K562 (cell line): ENCODE data around the gene TMEM127. TPM values are rescaled to one million over a fixed set of nuclear protein-coding genes. Genes with fewer than 3 reads are reported as not detected.
A peak's percentile ranks its signal among the peaks of the same experiment; 100 is the strongest.

Experiments used
- ARID1B ChIP-seq: fragments of 450-650 bp; IDR thresholded peaks from 2 replicates; pipeline ENCODE4 v1.6.1; 2016; ENCODE audit warnings: antibody characterized with exemption, mild to moderate bottlenecking, inconsistent platforms
- ETV5 ChIP-seq: sonication (generic); formaldehyde crosslinking; IDR thresholded peaks from 2 replicates; pipeline ENCODE4 v1.4.0; 2020; ENCODE audit warnings: low read depth, mild to moderate bottlenecking, missing genetic modification reagents
- GTF2F1 ChIP-seq: IDR thresholded peaks from 2 replicates; pipeline ENCODE4 v1.6.1; 2011; ENCODE audit warnings: low read depth, low read length, improper control_type of control experiment
- KHSRP ChIP-seq: fragments of 450-650 bp; IDR thresholded peaks from 2 replicates; pipeline ENCODE4 v1.6.1; 2017
- KLF6 ChIP-seq: fragments of 250-450 bp; sonication (Bioruptor Pico); IDR thresholded peaks from 2 replicates; pipeline ENCODE4 v1.4.0; 2020; ENCODE audit warnings: mild to moderate bottlenecking, moderate library complexity, borderline replicate concordance
- MTF1 ChIP-seq: fragments of 250-450 bp; sonication (Bioruptor Pico); IDR thresholded peaks from 2 replicates; pipeline ENCODE4 v1.9.0; 2021; ENCODE audit warnings: moderate library complexity, mild to moderate bottlenecking, inconsistent platforms, borderline replicate concordance
- NEUROD1 ChIP-seq: fragments of 150-350 bp; IDR thresholded peaks from 2 replicates; pipeline ENCODE4 v1.6.1; 2014; ENCODE audit warnings: borderline replicate concordance, low read length, low read depth; ENCODE audit not compliant: partially characterized antibody
- NFATC3 ChIP-seq: fragments of 450-650 bp; IDR thresholded peaks from 2 replicates; pipeline ENCODE4 v1.6.1; 2017; ENCODE audit warnings: mild to moderate bottlenecking
- NFIX ChIP-seq: fragments of 250-450 bp; sonication (Bioruptor Pico); IDR thresholded peaks from 2 replicates; pipeline ENCODE4 v1.4.0; 2020; ENCODE audit warnings: low read depth, mild to moderate bottlenecking, moderate library complexity
- NR2C1 ChIP-seq, 2 experiments: fragments of 450-650 bp; IDR thresholded peaks; 2 replicates each; pipeline ENCODE4 v1.6.1; 2017; ENCODE audit warnings: mild to moderate bottlenecking in 2 of 2, antibody characterized with exemption in 1 of 2, inconsistent platforms in 1 of 2, missing compliant biosample characterization in 1 of 2, missing genetic modification characterization in 1 of 2
- PHF20 ChIP-seq: fragments of 450-650 bp; IDR thresholded peaks from 2 replicates; pipeline ENCODE4 v1.6.1; 2018; ENCODE audit not compliant: partially characterized antibody
- PTTG1 ChIP-seq: fragments of 450-650 bp; IDR thresholded peaks from 2 replicates; pipeline ENCODE4 v1.6.1; 2016; ENCODE audit warnings: low read depth, mild to moderate bottlenecking, missing genetic modification characterization, missing compliant biosample characterization
- RFX1 ChIP-seq: fragments of 450-650 bp; IDR thresholded peaks from 2 replicates; pipeline ENCODE4 v1.6.1; 2016; ENCODE audit warnings: mild to moderate bottlenecking, moderate library complexity
- RFX7 ChIP-seq: fragments of 250-450 bp; sonication (Bioruptor Pico); IDR thresholded peaks from 2 replicates; pipeline ENCODE4 v1.5.1; 2021; ENCODE audit warnings: mild to moderate bottlenecking
- SRSF9 ChIP-seq: fragments of 200-400 bp; formaldehyde crosslinking; IDR thresholded peaks from 2 replicates; pipeline ENCODE4 v1.6.1; 2017; ENCODE audit warnings: low read depth, low read length, borderline replicate concordance
- SUPT5H ChIP-seq: fragments of 450-650 bp; IDR thresholded peaks from 2 replicates; pipeline ENCODE4 v1.6.1; 2016
- TAF1 ChIP-seq: IDR thresholded peaks from 2 replicates; pipeline ENCODE4 v1.6.1; 2011; ENCODE audit warnings: mild to moderate bottlenecking, low read length, moderate library complexity; ENCODE audit not compliant: insufficient read depth, control insufficient read depth, severe bottlenecking; ENCODE audit errors: extremely low read depth
- TRIM28 ChIP-seq: fragments of 450-650 bp; IDR thresholded peaks from 2 replicates; pipeline ENCODE4 v1.6.1; 2017
- TSC22D4 ChIP-seq: fragments of 450-650 bp; IDR thresholded peaks from 2 replicates; pipeline ENCODE4 v1.6.1; 2016; ENCODE audit warnings: missing genetic modification characterization, missing biosample characterization, control low read depth
- ZNF75A ChIP-seq: fragments of 450-650 bp; formaldehyde crosslinking; IDR thresholded peaks from 2 replicates; pipeline ENCODE4 v1.4.0; 2020; ENCODE audit warnings: mild to moderate bottlenecking
- polyA plus RNA-seq, 8 experiments: library from polyadenylated mRNA; depleted of rRNA in 4 of 8; stranded (reverse) in 5 of 8; unstranded in 3 of 8; fragments of >200 nt; fragmentation: Nextera tagmentation in 2 of 8; fragmentation: Illumina TruSeq in 1 of 8; extraction: Ambion mirVana in 2 of 8; extraction: Trizol in 1 of 8; gene quantifications; 2 replicates each; pipeline versions ENCODE4 v1.2.1 to v1.2.3, GENCODE V29; 2011 to 2014; ENCODE audit warnings: inconsistent platforms in 1 of 8, missing spikeins in 1 of 8
- total RNA-seq, 7 experiments: library from RNA; depleted of rRNA in 6 of 7; stranded (reverse); fragments of >200 nt in 6 of 7; fragmentation: Illumina TruSeq in 2 of 7; extraction: Trizol in 2 of 7; gene quantifications; 2 replicates each; pipeline versions ENCODE4 v1.2.1 to v1.2.3, GENCODE V29; 2011 to 2021; ENCODE audit warnings: low replicate concordance in 1 of 7
- TF ChIP-seq, protein P1 (sequence below): fragments of 250-450 bp; sonication (Bioruptor Pico); IDR thresholded peaks from 2 replicates; pipeline ENCODE4 v1.9.0; 2021; ENCODE audit warnings: mild to moderate bottlenecking, inconsistent platforms
- TF ChIP-seq, protein P2 (sequence below): fragments of 450-650 bp; IDR thresholded peaks from 2 replicates; pipeline ENCODE4 v1.7.1; 2018; ENCODE audit warnings: mild to moderate bottlenecking, low read depth; ENCODE audit not compliant: partially characterized antibody
- TF ChIP-seq, protein P3 (sequence below): fragments of 450-650 bp; IDR thresholded peaks from one replicate; pipeline ENCODE4 v1.6.1; 2018; ENCODE audit warnings: mild to moderate bottlenecking, moderate library complexity; ENCODE audit not compliant: partially characterized antibody

The TMEM127 gene
- total and polyA plus RNA-seq, 9 of the 15 experiments (the other 6 are each of a cell fraction or from before 2014, with no cell fraction given): 1.7 to 20.0 (median 9.9) TPM

DNA sequence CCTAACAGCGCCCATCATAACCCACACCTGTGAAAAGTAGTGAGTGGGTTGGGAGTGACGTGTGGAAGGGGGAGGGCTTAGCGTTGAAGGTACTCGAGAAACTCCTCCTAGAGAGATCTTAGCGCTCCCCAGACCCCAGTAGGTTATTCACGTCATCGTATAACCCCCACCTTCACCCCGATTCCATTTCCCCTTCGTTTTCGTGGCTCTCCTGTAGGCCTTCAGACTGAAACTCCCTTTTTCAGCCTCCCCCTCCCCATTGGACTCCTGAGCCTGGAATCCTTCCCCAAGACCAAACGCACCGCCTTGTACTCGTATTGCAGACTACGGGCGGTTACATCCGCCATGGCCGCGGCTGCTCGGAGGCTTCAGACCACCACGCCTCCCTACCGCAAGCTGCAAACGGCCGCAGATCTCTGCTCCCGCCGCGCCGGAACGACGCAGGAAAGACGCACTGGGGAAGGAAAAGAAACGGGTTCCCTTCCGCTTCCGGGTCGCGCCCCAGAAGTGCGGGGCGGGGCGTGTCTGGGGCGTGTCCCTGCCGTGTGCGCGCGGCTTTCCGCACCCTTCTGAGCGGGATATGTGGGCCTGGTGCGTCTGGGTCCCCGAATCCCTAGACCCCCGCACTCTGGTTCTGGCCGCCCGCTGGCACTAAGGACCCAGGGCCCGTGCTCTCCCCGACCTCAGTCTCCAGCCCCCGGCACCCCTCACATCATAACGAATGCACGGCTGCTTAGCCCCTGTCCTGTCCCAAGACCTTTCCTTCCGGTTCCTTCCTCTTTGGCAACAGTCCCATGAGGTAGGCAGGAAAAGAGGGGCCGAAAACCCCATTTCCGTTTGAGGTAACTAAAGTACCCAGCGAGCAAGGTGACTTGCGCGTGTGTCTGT, 39.5 kb upstream of the TMEM127 start, which contains the start of gene SNRNP200 (continued):
- TF ChIP-seq, protein P1, sequence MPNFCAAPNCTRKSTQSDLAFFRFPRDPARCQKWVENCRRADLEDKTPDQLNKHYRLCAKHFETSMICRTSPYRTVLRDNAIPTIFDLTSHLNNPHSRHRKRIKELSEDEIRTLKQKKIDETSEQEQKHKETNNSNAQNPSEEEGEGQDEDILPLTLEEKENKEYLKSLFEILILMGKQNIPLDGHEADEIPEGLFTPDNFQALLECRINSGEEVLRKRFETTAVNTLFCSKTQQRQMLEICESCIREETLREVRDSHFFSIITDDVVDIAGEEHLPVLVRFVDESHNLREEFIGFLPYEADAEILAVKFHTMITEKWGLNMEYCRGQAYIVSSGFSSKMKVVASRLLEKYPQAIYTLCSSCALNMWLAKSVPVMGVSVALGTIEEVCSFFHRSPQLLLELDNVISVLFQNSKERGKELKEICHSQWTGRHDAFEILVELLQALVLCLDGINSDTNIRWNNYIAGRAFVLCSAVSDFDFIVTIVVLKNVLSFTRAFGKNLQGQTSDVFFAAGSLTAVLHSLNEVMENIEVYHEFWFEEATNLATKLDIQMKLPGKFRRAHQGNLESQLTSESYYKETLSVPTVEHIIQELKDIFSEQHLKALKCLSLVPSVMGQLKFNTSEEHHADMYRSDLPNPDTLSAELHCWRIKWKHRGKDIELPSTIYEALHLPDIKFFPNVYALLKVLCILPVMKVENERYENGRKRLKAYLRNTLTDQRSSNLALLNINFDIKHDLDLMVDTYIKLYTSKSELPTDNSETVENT: peak; percentile 89; the same call in 1 of the 2 replicates
- TF ChIP-seq MTF1 (CRISPR knock-in tag): no peak
- peak; percentile 83 for TF ChIP-seq ETV5 (CRISPR knock-in tag)
- TF ChIP-seq NEUROD1: peak; percentile 73
- TF ChIP-seq TRIM28: no peak
- TF ChIP-seq NFATC3: no peak; the same call in 1 of the 2 replicates
- no peak for TF ChIP-seq SRSF9
- no peak for TF ChIP-seq RFX1
- peak; percentile 96 for TF ChIP-seq PHF20
- TF ChIP-seq NR2C1 (IDR thresholded peaks at IDR 0.05): peak; percentile 99
- TF ChIP-seq NR2C1 (tag; IDR thresholded peaks at IDR 0.05): peak; percentile 99
- TF ChIP-seq, protein P2, sequence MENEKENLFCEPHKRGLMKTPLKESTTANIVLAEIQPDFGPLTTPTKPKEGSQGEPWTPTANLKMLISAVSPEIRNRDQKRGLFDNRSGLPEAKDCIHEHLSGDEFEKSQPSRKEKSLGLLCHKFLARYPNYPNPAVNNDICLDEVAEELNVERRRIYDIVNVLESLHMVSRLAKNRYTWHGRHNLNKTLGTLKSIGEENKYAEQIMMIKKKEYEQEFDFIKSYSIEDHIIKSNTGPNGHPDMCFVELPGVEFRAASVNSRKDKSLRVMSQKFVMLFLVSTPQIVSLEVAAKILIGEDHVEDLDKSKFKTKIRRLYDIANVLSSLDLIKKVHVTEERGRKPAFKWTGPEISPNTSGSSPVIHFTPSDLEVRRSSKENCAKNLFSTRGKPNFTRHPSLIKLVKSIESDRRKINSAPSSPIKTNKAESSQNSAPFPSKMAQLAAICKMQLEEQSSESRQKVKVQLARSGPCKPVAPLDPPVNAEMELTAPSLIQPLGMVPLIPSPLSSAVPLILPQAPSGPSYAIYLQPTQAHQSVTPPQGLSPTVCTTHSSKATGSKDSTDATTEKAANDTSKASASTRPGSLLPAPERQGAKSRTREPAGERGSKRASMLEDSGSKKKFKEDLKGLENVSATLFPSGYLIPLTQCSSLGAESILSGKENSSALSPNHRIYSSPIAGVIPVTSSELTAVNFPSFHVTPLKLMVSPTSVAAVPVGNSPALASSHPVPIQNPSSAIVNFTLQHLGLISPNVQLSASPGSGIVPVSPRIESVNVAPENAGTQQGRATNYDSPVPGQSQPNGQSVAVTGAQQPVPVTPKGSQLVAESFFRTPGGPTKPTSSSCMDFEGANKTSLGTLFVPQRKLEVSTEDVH: peak; percentile 95
- TF ChIP-seq TAF1: peak; percentile 90
- TF ChIP-seq KLF6 (CRISPR knock-in tag): peak; percentile 89; the same call in 1 of the 2 replicates
- TF ChIP-seq NFIX (CRISPR knock-in tag): no peak
- TF ChIP-seq ARID1B: no peak; the same call in 1 of the 2 replicates
- TF ChIP-seq, protein P3, sequence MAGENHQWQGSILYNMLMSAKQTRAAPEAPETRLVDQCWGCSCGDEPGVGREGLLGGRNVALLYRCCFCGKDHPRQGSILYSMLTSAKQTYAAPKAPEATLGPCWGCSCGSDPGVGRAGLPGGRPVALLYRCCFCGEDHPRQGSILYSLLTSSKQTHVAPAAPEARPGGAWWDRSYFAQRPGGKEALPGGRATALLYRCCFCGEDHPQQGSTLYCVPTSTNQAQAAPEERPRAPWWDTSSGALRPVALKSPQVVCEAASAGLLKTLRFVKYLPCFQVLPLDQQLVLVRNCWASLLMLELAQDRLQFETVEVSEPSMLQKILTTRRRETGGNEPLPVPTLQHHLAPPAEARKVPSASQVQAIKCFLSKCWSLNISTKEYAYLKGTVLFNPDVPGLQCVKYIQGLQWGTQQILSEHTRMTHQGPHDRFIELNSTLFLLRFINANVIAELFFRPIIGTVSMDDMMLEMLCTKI: no peak
- peak; percentile 95 for TF ChIP-seq SUPT5H
- no peak for TF ChIP-seq GTF2F1
- no peak for TF ChIP-seq KHSRP
- TF ChIP-seq TSC22D4: no peak
- TF ChIP-seq ZNF75A (CRISPR knock-in tag): no peak
- TF ChIP-seq RFX7 (CRISPR knock-in tag): 0 out of 2 replicates have a peak, but pooled peaks have one; percentile 31
- no peak for TF ChIP-seq PTTG1 (tag)
